IPS-18a (cell line): Measurements from ENCODE around the gene VWA2.

Experiments used
- H3K27ac ChIP-seq: one replicate; pipeline ENCODE4 v1.5.1; 2013; ENCODE audit warnings: low read length
- H3K27me3 ChIP-seq: one replicate; pipeline ENCODE4 v1.6.1; 2013; ENCODE audit warnings: mild to moderate bottlenecking, low read length; ENCODE audit not compliant: control insufficient read depth, insufficient read depth
- H3K36me3 ChIP-seq: one replicate; pipeline ENCODE4 v1.6.1; 2013; ENCODE audit warnings: low read depth, low read length; ENCODE audit not compliant: control insufficient read depth
- H3K4me1 ChIP-seq: one replicate; pipeline ENCODE4 v1.6.1; 2013; ENCODE audit warnings: low read depth, low read length; ENCODE audit not compliant: control insufficient read depth
- H3K4me3 ChIP-seq: one replicate; pipeline ENCODE4 v1.5.1; 2013; ENCODE audit warnings: low read length
- H3K9ac ChIP-seq: one replicate; pipeline ENCODE4 v1.6.1; 2013; ENCODE audit warnings: mild to moderate bottlenecking, low read length, moderate library complexity
- H3K9me3 ChIP-seq: one replicate; pipeline ENCODE4 v1.6.1; 2013; ENCODE audit warnings: low read depth, low read length; ENCODE audit not compliant: control insufficient read depth

Gene VWA2

DNA sequence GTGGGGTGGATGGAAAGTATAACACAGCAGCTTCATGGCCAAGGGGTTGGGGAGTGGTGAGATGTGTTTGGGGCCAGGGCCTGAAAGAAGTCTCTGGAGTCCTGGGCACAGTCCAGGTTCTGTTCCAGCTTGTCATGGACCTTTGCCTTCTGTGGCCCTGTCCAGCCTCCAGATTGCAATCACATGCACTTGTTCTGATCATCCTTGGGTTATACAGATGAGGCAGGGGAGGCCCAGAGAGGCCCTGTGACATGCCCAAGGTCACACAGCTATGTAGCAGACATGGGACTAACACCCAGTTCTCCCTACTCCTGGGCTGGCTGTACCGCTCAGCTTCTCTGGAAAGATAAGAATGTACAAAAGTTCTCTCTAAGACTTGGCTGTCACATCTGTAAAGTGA is 11.7 kb downstream of the VWA2 start:
- no peaks in the 10 kb centered on the region for H3K27me3 ChIP-seq
- H3K9ac ChIP-seq = no peak overlapping the region
- no peak overlapping the region for H3K27ac ChIP-seq
- H3K4me3 ChIP-seq = no peak overlapping the region
- no peaks in the 10 kb centered on the region for H3K36me3 ChIP-seq
- H3K9me3 ChIP-seq = no peaks in the 10 kb centered on the region
- H3K4me1 ChIP-seq = no peaks in the 10 kb centered on the region

DNA sequence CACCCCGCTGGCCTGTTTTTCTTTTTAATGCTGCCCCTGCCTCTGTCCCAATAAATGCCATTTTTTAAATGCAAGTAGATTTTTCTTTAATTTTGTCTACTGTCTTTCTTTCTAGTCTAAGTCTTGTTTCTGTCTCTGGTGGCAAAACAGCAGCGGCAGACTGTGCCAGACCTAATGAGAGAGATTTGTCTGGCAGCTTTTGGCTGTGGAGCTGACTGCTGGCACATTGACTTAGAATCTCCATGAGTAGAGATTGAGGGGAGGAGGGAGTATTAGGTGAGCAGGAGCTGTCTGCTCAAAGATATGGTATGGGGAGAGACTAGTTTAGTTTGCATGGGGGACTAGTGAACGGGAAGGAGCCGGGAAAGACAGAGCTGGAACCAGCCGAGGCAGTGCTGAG is 13.0 kb downstream of the VWA2 start:
- Histone ChIP-seq H3K4me3 (no peak overlapping the region), H3K9ac (no peak overlapping the region), H3K4me1 (no peaks in the 10 kb centered on the region), H3K27ac (no peak overlapping the region), H3K36me3 (no peaks in the 10 kb centered on the region), H3K9me3 (no peaks in the 10 kb centered on the region), H3K27me3 (no peaks in the 10 kb centered on the region)

GRCh38 chr10:114252883-114253282 is 13.8 kb downstream of the VWA2 start:
- H3K27ac ChIP-seq = no peak overlapping the region
- no peak overlapping the region for H3K9ac ChIP-seq
- no peaks in the 10 kb centered on the region for H3K4me1 ChIP-seq
- H3K4me3 ChIP-seq = no peak overlapping the region
- no peaks in the 10 kb centered on the region for H3K36me3 ChIP-seq
- no peaks in the 10 kb centered on the region for H3K9me3 ChIP-seq
- H3K27me3 ChIP-seq = no peaks in the 10 kb centered on the region

DNA sequence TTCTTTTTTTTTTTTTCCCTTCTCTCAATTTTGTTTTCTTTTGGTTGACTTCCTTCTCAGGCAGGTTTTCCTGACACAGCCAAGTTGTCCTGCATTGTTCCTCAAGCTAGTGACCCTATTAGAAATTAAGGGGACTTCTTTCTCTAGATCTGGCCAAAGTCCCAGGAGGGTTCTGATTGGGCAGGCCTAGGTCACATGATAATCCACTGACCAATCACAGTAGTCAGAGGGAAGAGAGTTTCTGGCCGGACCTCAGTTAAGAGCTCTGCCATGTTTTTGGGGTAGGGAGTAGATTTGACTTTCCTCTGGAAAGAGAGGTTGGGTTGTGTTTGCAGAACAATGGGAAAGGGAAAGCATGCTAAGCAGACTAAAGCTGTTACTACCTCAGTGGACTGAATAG is 16.2 kb downstream of the VWA2 start:
- H3K9ac ChIP-seq = no peak overlapping the region
- H3K4me3 ChIP-seq = no peak overlapping the region
- no peaks in the 10 kb centered on the region for H3K36me3 ChIP-seq
- no peaks in the 10 kb centered on the region for H3K9me3 ChIP-seq
- no peaks in the 10 kb centered on the region for H3K4me1 ChIP-seq
- no peak overlapping the region for H3K27ac ChIP-seq
- no peaks in the 10 kb centered on the region for H3K27me3 ChIP-seq

GRCh38 chr10:114256008-114256765 is 17.1 kb downstream of the VWA2 start:
- Histone ChIP-seq H3K4me3 (no peak overlapping the region), H3K9me3 (no peaks in the 10 kb centered on the region), H3K9ac (no peak overlapping the region), H3K36me3 (no peaks in the 10 kb centered on the region), H3K4me1 (no peaks in the 10 kb centered on the region), H3K27me3 (no peaks in the 10 kb centered on the region), H3K27ac (no peak overlapping the region)

DNA sequence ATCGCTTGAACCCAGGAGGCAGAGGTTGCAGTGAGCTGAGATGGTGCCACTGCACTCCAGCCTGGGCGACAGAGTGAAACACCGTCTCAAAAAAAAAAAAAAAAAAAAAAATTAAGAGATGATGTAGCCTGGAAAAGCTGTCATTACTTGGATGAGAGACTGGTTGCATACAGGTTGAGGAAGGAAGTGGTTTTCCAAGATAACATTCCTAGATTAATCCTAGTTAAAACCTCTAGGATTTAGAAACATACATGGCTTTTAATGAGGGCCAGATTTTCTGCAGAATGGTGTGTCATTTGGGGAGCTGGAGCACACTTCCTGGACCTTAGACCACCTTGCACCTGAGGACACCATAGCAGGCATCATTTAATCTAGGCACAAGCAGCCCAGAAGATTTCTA is 17.8 kb downstream of the VWA2 start:
- no peak overlapping the region for H3K27ac ChIP-seq
- no peak overlapping the region for H3K9ac ChIP-seq
- H3K36me3 ChIP-seq = no peaks in the 10 kb centered on the region
- no peaks in the 10 kb centered on the region for H3K9me3 ChIP-seq
- H3K4me3 ChIP-seq = no peak overlapping the region
- no peaks in the 10 kb centered on the region for H3K4me1 ChIP-seq
- no peaks in the 10 kb centered on the region for H3K27me3 ChIP-seq

DNA sequence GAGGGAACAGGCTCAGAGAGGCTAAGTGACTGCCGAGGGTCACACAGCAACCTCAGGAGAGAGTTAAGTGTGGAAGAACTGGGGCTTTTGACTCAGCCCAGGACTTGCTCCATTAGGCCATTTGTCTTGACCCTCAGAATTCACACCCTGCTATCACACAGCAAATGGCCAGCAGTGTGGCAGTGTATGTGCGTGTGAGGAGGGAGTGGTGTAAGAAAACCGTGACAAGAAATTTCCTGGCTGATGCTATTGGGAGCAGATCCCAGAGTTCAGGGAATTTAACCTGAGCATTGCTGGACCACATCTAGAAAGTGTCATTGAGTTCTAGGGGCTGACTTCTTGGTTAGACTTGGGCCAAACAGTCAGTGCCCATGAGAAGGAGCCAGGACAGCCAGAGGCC is 18.4 kb downstream of the VWA2 start:
- no peaks in the 10 kb centered on the region for H3K27me3 ChIP-seq
- H3K4me1 ChIP-seq = peaks cover 3% of the 10 kb centered on the region
- no peaks in the 10 kb centered on the region for H3K36me3 ChIP-seq
- H3K9me3 ChIP-seq = no peaks in the 10 kb centered on the region
- no peak overlapping the region for H3K9ac ChIP-seq
- no peak overlapping the region for H3K27ac ChIP-seq
- H3K4me3 ChIP-seq = no peak overlapping the region

DNA sequence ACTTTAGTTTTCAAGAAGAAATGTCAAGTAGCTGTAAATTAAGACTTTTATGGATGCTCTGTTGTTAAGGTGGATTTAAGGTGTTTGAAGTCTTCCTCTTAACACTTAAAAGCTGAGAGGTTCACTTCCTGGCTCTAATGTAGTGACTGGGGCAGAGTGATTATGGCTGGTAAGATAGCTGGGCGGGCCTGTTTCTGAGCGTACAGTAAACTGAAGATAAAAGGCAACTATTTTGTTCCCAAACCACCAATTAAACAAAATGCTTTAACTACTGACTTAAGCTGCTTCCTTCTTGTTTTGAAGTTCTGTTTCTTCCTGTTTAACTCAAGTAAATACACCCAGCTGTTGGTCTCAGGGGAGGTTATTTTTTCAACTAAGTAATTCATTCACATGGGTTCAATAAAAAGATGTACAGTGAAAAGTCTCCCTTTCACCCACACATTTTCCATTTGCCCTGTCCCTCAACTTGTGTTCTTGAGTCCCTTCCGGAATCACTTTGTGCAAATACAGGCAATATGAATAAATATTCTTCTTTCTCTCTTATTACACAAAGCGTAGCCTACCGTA is 19.3 kb downstream of the VWA2 start:
- H3K36me3 ChIP-seq = no peaks in the 10 kb centered on the region
- no peaks in the 10 kb centered on the region for H3K9me3 ChIP-seq
- no peak overlapping the region for H3K27ac ChIP-seq
- peaks cover 5% of the 10 kb centered on the region for H3K4me1 ChIP-seq
- no peaks in the 10 kb centered on the region for H3K27me3 ChIP-seq
- H3K9ac ChIP-seq = no peak overlapping the region
- H3K4me3 ChIP-seq = no peak overlapping the region

DNA sequence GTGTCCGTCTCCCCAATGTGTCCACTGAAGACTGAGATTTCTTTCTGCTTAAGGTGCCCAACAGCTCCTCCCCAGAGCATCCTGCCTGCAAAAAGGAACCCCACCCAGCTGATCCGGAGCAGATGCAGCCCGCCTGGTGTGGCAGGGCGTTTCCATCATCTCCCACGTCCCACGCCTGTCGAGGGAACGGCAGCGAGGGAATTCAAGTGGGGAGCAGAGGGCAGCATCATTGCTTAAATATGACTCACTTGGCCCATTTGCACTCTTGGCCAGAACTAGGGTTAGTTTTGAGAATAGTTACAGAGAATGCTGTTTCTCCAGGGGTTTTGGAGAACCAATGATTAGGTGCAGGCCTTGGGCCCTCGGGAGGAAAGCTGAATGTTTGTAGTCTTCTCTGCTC is 20.8 kb downstream of the VWA2 start:
- H3K27me3 ChIP-seq = no peaks in the 10 kb centered on the region
- H3K36me3 ChIP-seq = no peaks in the 10 kb centered on the region
- peaks cover 5% of the 10 kb centered on the region for H3K4me1 ChIP-seq
- H3K4me3 ChIP-seq = no peak overlapping the region
- no peak overlapping the region for H3K27ac ChIP-seq
- no peak overlapping the region for H3K9ac ChIP-seq
- H3K9me3 ChIP-seq = no peaks in the 10 kb centered on the region

- H3K9me3 ChIP-seq = no peaks in the 10 kb centered on the region
- H3K36me3 ChIP-seq = no peaks in the 10 kb centered on the region
- no peak overlapping the region for H3K4me3 ChIP-seq
- no peak overlapping the region for H3K9ac ChIP-seq
- peaks cover 5% of the 10 kb centered on the region for H3K4me1 ChIP-seq
- H3K27ac ChIP-seq = no peak overlapping the region
- H3K27me3 ChIP-seq = no peaks in the 10 kb centered on the region
These were observed 21.3 kb downstream of the VWA2 start for GRCh38 chr10:114260366-114260765.

DNA sequence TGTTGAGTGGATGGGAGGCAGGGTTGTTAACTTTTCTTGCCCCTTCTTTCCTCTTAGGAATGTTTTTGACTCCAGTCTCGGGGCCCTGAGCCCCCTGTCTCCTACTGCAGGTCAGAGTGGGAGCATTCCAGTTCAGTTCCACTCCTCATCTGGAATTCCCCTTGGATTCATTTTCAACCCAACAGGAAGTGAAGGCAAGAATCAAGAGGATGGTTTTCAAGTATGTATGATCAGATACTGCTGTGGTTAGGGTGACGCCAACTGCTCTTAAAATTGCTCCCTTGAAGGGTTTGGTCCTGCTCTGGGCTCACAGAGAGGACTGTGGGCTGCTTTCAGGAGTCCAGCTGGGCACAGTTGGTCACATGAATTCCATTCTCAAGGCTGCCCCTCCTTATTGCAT is 22.0 kb downstream of the VWA2 start:
- no peaks in the 10 kb centered on the region for H3K9me3 ChIP-seq
- H3K27me3 ChIP-seq = no peaks in the 10 kb centered on the region
- no peak overlapping the region for H3K4me3 ChIP-seq
- H3K27ac ChIP-seq = no peak overlapping the region
- no peak overlapping the region for H3K9ac ChIP-seq
- no peaks in the 10 kb centered on the region for H3K36me3 ChIP-seq
- H3K4me1 ChIP-seq = peaks cover 5% of the 10 kb centered on the region

- no peak overlapping the region for H3K4me3 ChIP-seq
These were observed 23.4 kb downstream of the VWA2 start for GRCh38 chr10:114262496-114262895.

More at GRCh38 chr10:114262496-114262895, 23.4 kb downstream of the VWA2 start:
- H3K36me3 ChIP-seq = no peaks in the 10 kb centered on the region
- H3K27ac ChIP-seq = no peak overlapping the region
- no peak overlapping the region for H3K9ac ChIP-seq
- no peaks in the 10 kb centered on the region for H3K27me3 ChIP-seq
- no peaks in the 10 kb centered on the region for H3K9me3 ChIP-seq
- H3K4me1 ChIP-seq = peaks cover 5% of the 10 kb centered on the region
